Natural killer cell treated with Interleukin-12 subunit alpha and Interleukin-12 subunit beta and Interleukin-15 and Interleukin-18, amount 100 ng/mL, for 72 hours (primary cell): Measurements from ENCODE around the gene PCID2. TPM values are rescaled to one million over a fixed set of nuclear protein-coding genes. Genes with fewer than 3 reads are reported as not detected.

Source experiments
- ATAC-seq, 2 donors: fragments of 150-1000 bp; cut with Tn5 transposase in 1 of 2; sonication (Bioruptor Pico), chemical (Tn5 transposase) in 1 of 2; 2 replicates each; pipeline ENCODE4 v1.10.0; 2021
- DNase-seq: peaks from one replicate; pipeline ENCODE4 v3.0.0; 2022; ENCODE audit warnings: low spot score
- H3K27ac Mint-ChIP-seq, 2 donors: 1 replicate in 1 of 2; 2 replicates in 1 of 2; pipeline ENCODE4 v1.8.0; 2022; ENCODE audit warnings: mixed read lengths in 2 of 2, mild to moderate bottlenecking in 1 of 2, moderate library complexity in 1 of 2
- H3K27me3 Mint-ChIP-seq, 2 donors: 1 replicate in 1 of 2; 2 replicates in 1 of 2; pipeline ENCODE4 v1.8.0; 2022; ENCODE audit warnings: mixed read lengths in 2 of 2
- H3K36me3 Mint-ChIP-seq: one replicate; pipeline ENCODE4 v1.8.0; 2022; ENCODE audit warnings: mixed read lengths
- H3K4me1 Mint-ChIP-seq, 2 donors: 1 replicate in 1 of 2; 2 replicates in 1 of 2; pipeline ENCODE4 v1.8.0; 2022; ENCODE audit warnings: low read depth in 2 of 2, mixed read lengths in 2 of 2, mild to moderate bottlenecking in 1 of 2
- H3K4me3 Mint-ChIP-seq: one replicate; pipeline ENCODE4 v1.8.0; 2022; ENCODE audit warnings: mixed read lengths
- H3K9me3 Mint-ChIP-seq: 2 replicates; pipeline ENCODE4 v1.8.0; 2022; ENCODE audit warnings: mixed read lengths
- total RNA-seq, 2 donors: library from RNA; stranded (reverse); gene quantifications; one replicate each; pipeline ENCODE4 v1.2.3, GENCODE V29; 2022

Gene PCID2
- total RNA-seq, 2 donors from 2014 or later: 29.4 to 68.3 TPM

GRCh38 chr13:113160983-113161382, 47.5 kb downstream of the PCID2 start:
- H3K36me3 Mint-ChIP-seq: no peaks in the 10 kb centered on the region
- H3K4me1 Mint-ChIP-seq: peaks cover 20 to 29% of the 10 kb centered on the region in 2 donors
- H3K9me3 Mint-ChIP-seq: no peaks in the 10 kb centered on the region
- peak overlapping the region; percentile 66 for H3K4me3 Mint-ChIP-seq
- no peak for ATAC-seq
- no peak overlapping the region for H3K27ac Mint-ChIP-seq
- H3K27me3 Mint-ChIP-seq: no peaks in the 10 kb centered on the region
- no peak for DNase-seq

GRCh38 chr13:113159701-113160100, 48.8 kb downstream of the PCID2 start:
- no peak overlapping the region for H3K4me3 Mint-ChIP-seq
- peaks cover 10% of the 10 kb centered on the region for H3K9me3 Mint-ChIP-seq
- ATAC-seq (no peak), DNase-seq (no peak)
- no peak overlapping the region for H3K27ac Mint-ChIP-seq
- H3K4me1 Mint-ChIP-seq: peaks cover 17 to 22% of the 10 kb centered on the region in 2 donors
- no peaks in the 10 kb centered on the region for H3K27me3 Mint-ChIP-seq
- peaks cover 8% of the 10 kb centered on the region for H3K36me3 Mint-ChIP-seq

- Mint-ChIP-seq H3K27me3 (no peaks in the 10 kb centered on the region), H3K4me1 (peaks cover 17 to 19% of the 10 kb centered on the region in 2 donors), H3K9me3 (peaks cover 10% of the 10 kb centered on the region), H3K27ac (no peak overlapping the region), H3K36me3 (peaks cover 8% of the 10 kb centered on the region), H3K4me3 (no peak overlapping the region)
- DNase-seq: no peak
- ATAC-seq: no peak
Observed at GRCh38 chr13:113158946-113159345, 49.5 kb downstream of the PCID2 start.

- Mint-ChIP-seq H3K4me3 (no peak within 1 kb of the TSS), H3K27me3 (no peaks in the 10 kb centered on the region)
Observed at GRCh38 chr13:113157929-113158747, 50.3 kb downstream of the PCID2 start, which contains the start of gene PROZ. TSS of gene PROZ (plus strand) at chr13:113158648. CDS start at chr13:113158661, 13 bp downstream.

GRCh38 chr13:113157206-113157928, 51.1 kb downstream of the PCID2 start:
- no peak for DNase-seq
- H3K36me3 Mint-ChIP-seq: peaks cover 8% of the 10 kb centered on the region
- no peak overlapping the region for H3K27ac Mint-ChIP-seq

More at GRCh38 chr13:113157929-113158747, 50.3 kb downstream of the PCID2 start, which contains the start of gene PROZ:
- Mint-ChIP-seq H3K4me1 (peaks cover 12 to 13% of the 10 kb centered on the region in 2 donors), H3K27ac (no peak within 1 kb of the TSS), H3K9me3 (peaks cover 10% of the 10 kb centered on the region), H3K36me3 (peaks cover 8% of the 10 kb centered on the region)
- DNase-seq (no peak), ATAC-seq (no peak)

GRCh38 chr13:113155982-113156655, 52.4 kb downstream of the PCID2 start:
- Mint-ChIP-seq H3K36me3 (peaks cover 8% of the 10 kb centered on the region), H3K9me3 (peaks cover 10% of the 10 kb centered on the region), H3K27ac (no peak overlapping the region), H3K27me3 (peaks cover 9 to 14% of the 10 kb centered on the region in 2 donors), H3K4me3 (no peak overlapping the region), H3K4me1 (peaks cover 18 to 19% of the 10 kb centered on the region in 2 donors)
- DNase-seq (no peak), ATAC-seq (no peak)

More at GRCh38 chr13:113157206-113157928, 51.1 kb downstream of the PCID2 start:
- ATAC-seq: no peak
- no peak overlapping the region for H3K4me3 Mint-ChIP-seq
- H3K9me3 Mint-ChIP-seq: peaks cover 10% of the 10 kb centered on the region
- peaks cover 5 to 7% of the 10 kb centered on the region in 2 donors for H3K27me3 Mint-ChIP-seq
- peaks cover 17% of the 10 kb centered on the region in 2 donors for H3K4me1 Mint-ChIP-seq

- DNase-seq (no peak), ATAC-seq (no peak)
- Mint-ChIP-seq H3K36me3 (peaks cover 8% of the 10 kb centered on the region), H3K27ac (peak overlapping the region in 1 of 2 donors; percentile 47), H3K27me3 (peaks cover 11 to 17% of the 10 kb centered on the region in 2 donors), H3K4me3 (peak overlapping the region; percentile 38), H3K9me3 (peaks cover 10% of the 10 kb centered on the region), H3K4me1 (peaks cover 18 to 19% of the 10 kb centered on the region in 2 donors)
Observed at GRCh38 chr13:113155201-113155600, 53.3 kb downstream of the PCID2 start.

GRCh38 chr13:113153810-113154748, 54.4 kb downstream of the PCID2 start:
- no peak for DNase-seq
- Mint-ChIP-seq H3K27me3 (peaks cover 11 to 17% of the 10 kb centered on the region in 2 donors), H3K9me3 (peaks cover 10% of the 10 kb centered on the region), H3K4me3 (peak overlapping the region; percentile 90), H3K36me3 (peaks cover 8% of the 10 kb centered on the region), H3K27ac (peak overlapping the region in 1 of 2 donors; percentile 47), H3K4me1 (peaks cover 14 to 19% of the 10 kb centered on the region in 2 donors)
- ATAC-seq: peak; percentile 81 to 84

- peak overlapping the region; percentile 1 to 11 for H3K27ac Mint-ChIP-seq
- H3K4me1 Mint-ChIP-seq: peaks cover 14 to 19% of the 10 kb centered on the region in 2 donors
- H3K27me3 Mint-ChIP-seq: peaks cover 11 to 17% of the 10 kb centered on the region in 2 donors
- peaks cover 8% of the 10 kb centered on the region for H3K36me3 Mint-ChIP-seq
- ATAC-seq: peak; percentile 46 to 55
- peaks cover 10% of the 10 kb centered on the region for H3K9me3 Mint-ChIP-seq
- H3K4me3 Mint-ChIP-seq: peak overlapping the region; percentile 90
- no peak for DNase-seq
Observed at GRCh38 chr13:113152984-113153809, 55.3 kb downstream of the PCID2 start.

- H3K27me3 Mint-ChIP-seq: peaks cover 11 to 17% of the 10 kb centered on the region in 2 donors
- no peak for DNase-seq
- peak overlapping the region; percentile 1 to 11 for H3K27ac Mint-ChIP-seq
Observed at GRCh38 chr13:113152691-113152983, 55.8 kb downstream of the PCID2 start.

GRCh38 chr13:113151745-113152690, 56.5 kb downstream of the PCID2 start:
- peak; percentile 22 to 51 for ATAC-seq
- peaks cover 11 to 17% of the 10 kb centered on the region in 2 donors for H3K27me3 Mint-ChIP-seq
- peaks cover 10% of the 10 kb centered on the region for H3K9me3 Mint-ChIP-seq
- H3K27ac Mint-ChIP-seq: peak overlapping the region; percentile 1 to 11
- peaks cover 14% of the 10 kb centered on the region in 2 donors for H3K4me1 Mint-ChIP-seq
- peak overlapping the region; percentile 90 for H3K4me3 Mint-ChIP-seq
- H3K36me3 Mint-ChIP-seq: peaks cover 8% of the 10 kb centered on the region
- DNase-seq: no peak

More at GRCh38 chr13:113152691-113152983, 55.8 kb downstream of the PCID2 start:
- Mint-ChIP-seq H3K36me3 (peaks cover 8% of the 10 kb centered on the region), H3K4me1 (peaks cover 14 to 19% of the 10 kb centered on the region in 2 donors), H3K9me3 (peaks cover 10% of the 10 kb centered on the region), H3K4me3 (peak overlapping the region; percentile 90)
- ATAC-seq: no peak
